Inferior parietal cortex (tissue), 1 donor: Measurements from ENCODE around the gene INS.
"Not testable (repeated sequence)": the region's sequence is repeated elsewhere in the genome, so short reads cannot be mapped to it uniquely, and the experiment has no call there.

ENCODE experiments used
- DNase-seq: peaks from one replicate; pipeline ENCODE4 v3.0.0-alpha.2; 2016; ENCODE audit errors: extremely low spot score

INS gene

GRCh38 chr11:2198621-2199365 lies 37.8 kb upstream of the INS start:
- DNase-seq: no peak

GRCh38 chr11:2197771-2198520 lies 36.9 kb upstream of the INS start:
- no peak for DNase-seq

- DNase-seq: peak; percentile 48
These were observed 36.2 kb upstream of the INS start for GRCh38 chr11:2196970-2197770.

- no peak for DNase-seq
These were observed 34.7 kb upstream of the INS start for GRCh38 chr11:2195756-2196088.

- DNase-seq: no peak
These were observed 34.1 kb upstream of the INS start for GRCh38 chr11:2194877-2195755.

- not testable (repeated sequence) for DNase-seq
These were observed 33.0 kb upstream of the INS start for GRCh38 chr11:2193888-2194595.

GRCh38 chr11:2193099-2193887 lies 32.3 kb upstream of the INS start:
- no peak for DNase-seq

GRCh38 chr11:2192435-2192834 lies 31.4 kb upstream of the INS start:
- DNase-seq: no peak

- DNase-seq: no peak
These were observed 30.9 kb upstream of the INS start for GRCh38 chr11:2191883-2192282.

- DNase-seq: no peak
These were observed 29.9 kb upstream of the INS start for GRCh38 chr11:2190657-2191471.

GRCh38 chr11:2189938-2190656 lies 29.1 kb upstream of the INS start:
- no peak for DNase-seq

GRCh38 chr11:2188745-2189144 lies 27.7 kb upstream of the INS start:
- no peak for DNase-seq

- no peak for DNase-seq
These were observed 26.3 kb upstream of the INS start for GRCh38 chr11:2187280-2187707.

GRCh38 chr11:2186669-2187279 lies 25.8 kb upstream of the INS start:
- DNase-seq: no peak

- no peak for DNase-seq
These were observed 24.5 kb upstream of the INS start for GRCh38 chr11:2185324-2186085.

- no peak for DNase-seq
These were observed 21.9 kb upstream of the INS start for GRCh38 chr11:2182692-2183474.

GRCh38 chr11:2182075-2182474 lies 21.1 kb upstream of the INS start:
- no peak for DNase-seq
